HG03558 (cell line): Measurements from ENCODE around the gene CELF1.
A peak's percentile ranks its signal among the peaks of the same experiment; 100 is the strongest.

Experiments
- ATAC-seq: cut with Tn5 transposase; IDR thresholded peaks from one replicate; pipeline ENCODE4 v1.9.1; 2021; ENCODE audit warnings: moderate number of reproducible peaks; ENCODE audit not compliant: unreplicated experiment; ENCODE audit errors: extremely low read depth

CELF1 gene

GRCh38 chr11:47552566-47553405, at the start of gene CELF1:
TSS of gene CELF1 (minus strand) at chr11:47553132. CDS start at chr11:47499523, 53,609 bp downstream.
- ATAC-seq, result peak; percentile 90

- ATAC-seq, result no peak
Measured at GRCh38 chr11:47599902-47600301, 47.0 kb upstream of the CELF1 start.

DNA sequence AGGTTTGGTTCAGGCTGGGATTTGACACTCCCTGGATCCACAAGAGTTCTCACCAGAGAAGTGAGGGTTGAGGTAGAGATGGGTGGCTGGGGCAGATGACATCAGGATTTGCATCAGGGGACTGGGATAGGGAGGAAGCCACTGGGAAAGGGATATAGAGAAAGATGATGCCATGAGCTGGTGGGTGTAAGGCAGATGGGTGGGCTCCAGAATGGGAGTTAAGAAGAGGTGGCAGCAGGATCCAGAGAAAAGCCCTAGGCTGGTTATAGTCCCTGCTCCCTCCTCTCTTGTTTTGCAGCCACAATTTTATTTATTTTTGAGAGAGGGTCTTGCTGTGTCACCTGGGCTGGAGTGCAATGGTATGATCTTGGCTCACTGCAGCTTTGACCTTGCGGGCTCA, 43.0 kb upstream of the CELF1 start:
- ATAC-seq, result no peak

GRCh38 chr11:47595029-47595428, 42.1 kb upstream of the CELF1 start:
- ATAC-seq, result no peak

- no peak for ATAC-seq
Measured at GRCh38 chr11:47593934-47594855, 41.3 kb upstream of the CELF1 start, which contains the start of gene C1QTNF4. TSS of gene C1QTNF4 (minus strand) at chr11:47594411. CDS start at chr11:47590810, 3,601 bp downstream.

DNA sequence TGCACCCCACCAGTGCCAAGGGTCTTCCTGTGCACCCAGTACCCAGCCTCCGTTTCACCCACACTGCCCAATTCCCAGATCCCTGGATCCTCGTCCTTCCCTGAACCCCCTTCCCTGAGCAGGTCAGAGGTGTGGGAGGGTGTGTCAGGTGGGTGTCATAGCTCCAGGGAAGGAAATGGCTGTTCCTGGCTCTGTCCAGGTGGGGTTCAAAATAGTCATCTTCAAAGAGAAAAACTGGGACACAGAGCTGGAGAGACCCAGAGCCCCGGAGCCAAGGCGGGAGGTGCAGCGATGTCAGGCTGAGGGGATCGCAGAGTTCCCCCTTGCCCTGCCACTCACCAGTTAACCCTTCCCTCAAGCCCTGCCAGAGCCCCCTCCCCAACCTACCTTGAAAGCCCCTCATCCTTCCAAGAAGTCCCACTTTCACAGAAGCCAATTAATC, 40.6 kb upstream of the CELF1 start:
- ATAC-seq, result no peak

DNA sequence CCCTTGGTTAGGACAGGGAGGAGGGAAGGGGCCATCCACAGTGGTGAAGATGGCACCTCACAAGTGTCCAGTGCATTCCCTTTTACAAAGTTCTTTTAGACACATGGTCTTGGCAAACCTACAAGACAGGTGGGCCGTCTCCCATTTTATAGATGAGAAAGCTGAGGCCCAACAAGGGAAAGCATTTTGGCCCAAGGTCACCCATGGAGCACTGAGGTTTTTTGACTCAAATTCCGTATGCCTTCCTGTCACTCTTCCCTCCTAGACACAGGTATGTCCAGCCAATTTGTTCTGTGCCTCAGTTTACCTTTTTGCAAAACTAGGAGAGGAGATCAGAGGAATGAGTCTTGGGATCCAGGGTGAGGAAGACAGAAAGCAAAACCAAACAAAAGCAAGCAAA, 40.0 kb upstream of the CELF1 start:
- no peak for ATAC-seq

DNA sequence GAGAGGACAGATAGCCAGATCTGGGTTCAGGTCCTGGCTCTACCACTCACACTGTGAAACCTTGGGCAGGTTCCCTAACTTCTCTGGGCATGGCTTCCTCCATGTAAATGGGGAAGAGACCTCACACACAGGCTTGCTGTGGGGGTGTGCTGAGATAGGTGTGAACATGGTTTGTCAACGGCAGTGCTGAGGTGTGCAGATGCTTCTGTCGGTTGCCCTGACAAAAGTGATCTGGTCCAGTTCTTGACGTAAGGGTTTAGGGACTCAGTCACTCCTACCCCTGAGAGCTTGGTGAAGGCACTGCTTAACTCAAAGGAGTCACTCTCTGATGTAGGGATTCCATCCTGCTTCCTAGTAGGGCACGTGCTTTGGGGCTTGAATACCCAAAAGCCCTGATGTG, 39.3 kb upstream of the CELF1 start:
- ATAC-seq, result no peak

GRCh38 chr11:47591764-47592163, 38.8 kb upstream of the CELF1 start:
- no peak for ATAC-seq

DNA sequence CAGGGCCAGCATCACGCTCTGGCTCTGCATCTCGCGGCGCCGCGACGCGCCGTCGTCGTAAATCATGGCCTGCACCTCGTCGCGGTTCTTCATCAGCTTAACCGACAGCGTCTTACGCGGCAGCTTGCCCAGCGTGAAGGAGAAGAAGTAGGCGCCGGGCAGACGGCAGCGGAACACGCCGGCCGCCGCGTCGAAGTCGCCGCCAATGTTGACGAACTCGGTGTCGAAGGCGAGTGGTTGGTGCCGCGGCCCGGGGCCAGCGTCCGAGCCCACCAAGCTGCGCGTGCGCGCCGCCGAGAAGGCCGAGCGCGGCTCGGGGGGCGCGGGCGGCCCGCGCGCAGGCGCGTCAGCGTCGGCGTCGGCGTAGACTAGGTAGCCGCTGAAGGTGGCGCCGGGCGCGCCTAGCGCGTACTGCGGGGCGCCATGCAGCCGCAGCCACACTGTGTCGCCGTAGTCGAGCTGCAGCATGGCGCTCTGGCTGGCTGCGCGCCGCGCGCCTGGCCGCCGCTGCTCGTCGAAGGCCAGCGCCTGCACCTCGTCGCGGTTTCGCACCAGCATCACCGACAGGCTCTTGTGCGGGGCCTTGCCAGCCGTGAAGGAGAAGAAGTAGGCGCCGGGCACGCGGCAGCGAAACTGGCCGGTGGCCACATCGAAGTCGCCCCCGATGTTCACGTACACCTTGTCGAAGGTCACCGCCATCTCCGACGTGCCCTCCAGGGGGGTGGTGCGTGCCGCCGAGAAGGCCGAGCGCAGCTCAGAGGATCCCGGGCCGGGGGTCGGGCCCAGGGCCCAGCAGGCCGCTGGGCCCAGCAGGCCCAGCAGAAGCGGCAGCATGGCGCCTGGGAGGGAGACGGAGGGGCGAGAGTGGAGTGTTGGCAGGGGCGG, 37.3 kb upstream of the CELF1 start:
- ATAC-seq, result no peak

DNA sequence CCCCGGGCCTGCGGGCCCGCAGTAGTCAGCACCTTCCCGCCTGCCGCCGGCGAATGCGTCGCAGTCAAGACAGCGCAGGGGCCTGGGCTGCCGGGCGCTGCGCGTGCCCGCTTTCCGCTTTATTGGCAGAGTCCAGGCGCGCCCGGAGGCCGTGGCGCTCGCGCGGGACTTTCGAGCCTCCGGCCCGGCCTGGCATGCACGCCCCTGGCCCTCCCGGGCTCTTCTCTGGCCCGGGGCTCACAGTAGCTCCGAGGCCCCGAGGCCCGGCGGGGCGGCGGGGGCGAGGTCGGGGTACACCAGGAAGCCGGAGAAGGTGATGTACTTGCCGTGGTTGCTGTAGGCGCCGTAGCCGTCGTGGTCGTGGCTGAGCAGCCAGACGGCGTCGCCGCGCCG, 36.6 kb upstream of the CELF1 start:
- ATAC-seq, result no peak

DNA sequence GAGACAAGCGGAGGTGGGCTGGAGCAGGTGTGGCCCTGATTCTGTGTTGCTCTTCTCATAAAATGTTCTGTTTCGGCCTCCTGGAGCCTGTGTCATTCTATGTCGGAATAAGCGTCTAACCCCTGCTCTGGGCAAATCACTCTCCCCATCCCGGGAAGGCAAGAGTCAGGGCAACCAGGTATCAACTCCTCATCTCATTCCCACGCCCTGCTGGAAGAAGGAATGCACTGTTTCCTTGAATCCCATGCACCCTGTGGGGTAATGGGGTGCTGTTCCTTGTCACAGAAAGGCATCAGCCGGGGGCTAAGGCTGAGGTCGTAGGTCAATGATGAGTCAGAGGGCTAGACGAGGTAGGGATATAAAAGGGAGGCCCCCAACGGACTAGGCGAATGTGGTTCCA, 36.2 kb upstream of the CELF1 start:
- no peak for ATAC-seq

GRCh38 chr11:47587723-47588326, 34.9 kb upstream of the CELF1 start:
- no peak for ATAC-seq

GRCh38 chr11:47587039-47587716, 34.2 kb upstream of the CELF1 start:
- no peak for ATAC-seq

DNA sequence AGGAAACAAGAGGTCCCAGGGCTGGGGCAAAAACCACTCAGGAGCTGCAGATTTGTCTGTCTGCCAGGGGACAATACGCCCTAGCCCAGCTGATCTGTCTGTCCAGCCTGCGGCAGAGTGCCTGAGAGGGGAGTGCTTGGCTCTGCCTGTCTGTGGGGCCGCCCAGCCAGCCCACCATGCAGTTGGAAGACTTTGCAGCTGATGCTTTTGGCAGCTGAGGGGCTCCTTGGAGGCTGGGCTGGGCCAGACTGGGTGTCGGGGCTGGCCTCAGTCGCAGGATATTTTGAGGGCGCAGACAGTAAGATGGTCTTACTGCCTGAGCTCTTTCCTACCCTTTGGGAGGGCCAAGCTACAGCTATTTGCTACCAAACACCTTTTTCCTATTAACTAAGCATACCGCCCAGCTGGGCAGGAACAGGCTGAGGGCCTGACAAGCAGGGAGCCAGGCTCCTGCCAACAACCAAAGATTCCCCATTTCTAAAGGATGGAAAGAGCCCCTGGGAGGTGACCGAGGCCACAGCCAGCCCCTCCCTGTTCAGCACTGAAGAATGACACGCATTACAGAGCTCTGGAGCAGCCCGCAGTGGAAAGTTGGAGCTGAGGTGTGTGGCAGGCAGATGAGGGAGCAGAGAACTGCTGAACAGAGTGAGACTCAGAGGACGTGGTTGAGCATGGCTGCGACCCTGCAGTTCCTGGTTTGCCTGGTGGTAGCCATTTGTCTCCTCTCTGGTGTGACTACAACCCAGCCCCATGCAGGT, 33.3 kb upstream of the CELF1 start, which contains the start of gene FAM180B:
FAM180B (plus strand) TSS at position 581 of the 758 bp plus-strand sequence; CDS start at position 672, 91 bp downstream.
- ATAC-seq, result no peak

DNA sequence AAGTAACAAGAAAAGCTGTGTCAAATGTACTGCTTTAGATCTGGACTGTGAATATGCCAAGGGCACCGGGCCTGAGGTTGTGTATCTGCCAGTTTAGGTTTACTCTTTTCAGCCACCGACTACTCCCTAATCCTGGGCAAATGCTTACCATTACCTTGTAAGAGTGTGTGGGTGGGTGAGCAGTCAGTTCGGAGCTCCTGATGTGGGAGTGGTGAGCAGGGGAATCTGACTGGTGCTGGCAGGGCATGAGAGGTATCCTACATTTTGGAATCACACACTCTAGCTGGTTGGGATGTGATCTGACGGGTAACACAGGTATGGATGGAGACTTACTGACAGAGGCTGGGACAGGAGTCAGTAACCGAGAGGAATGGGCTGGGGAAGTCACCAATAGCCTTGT, 30.9 kb upstream of the CELF1 start:
- ATAC-seq, result no peak

DNA sequence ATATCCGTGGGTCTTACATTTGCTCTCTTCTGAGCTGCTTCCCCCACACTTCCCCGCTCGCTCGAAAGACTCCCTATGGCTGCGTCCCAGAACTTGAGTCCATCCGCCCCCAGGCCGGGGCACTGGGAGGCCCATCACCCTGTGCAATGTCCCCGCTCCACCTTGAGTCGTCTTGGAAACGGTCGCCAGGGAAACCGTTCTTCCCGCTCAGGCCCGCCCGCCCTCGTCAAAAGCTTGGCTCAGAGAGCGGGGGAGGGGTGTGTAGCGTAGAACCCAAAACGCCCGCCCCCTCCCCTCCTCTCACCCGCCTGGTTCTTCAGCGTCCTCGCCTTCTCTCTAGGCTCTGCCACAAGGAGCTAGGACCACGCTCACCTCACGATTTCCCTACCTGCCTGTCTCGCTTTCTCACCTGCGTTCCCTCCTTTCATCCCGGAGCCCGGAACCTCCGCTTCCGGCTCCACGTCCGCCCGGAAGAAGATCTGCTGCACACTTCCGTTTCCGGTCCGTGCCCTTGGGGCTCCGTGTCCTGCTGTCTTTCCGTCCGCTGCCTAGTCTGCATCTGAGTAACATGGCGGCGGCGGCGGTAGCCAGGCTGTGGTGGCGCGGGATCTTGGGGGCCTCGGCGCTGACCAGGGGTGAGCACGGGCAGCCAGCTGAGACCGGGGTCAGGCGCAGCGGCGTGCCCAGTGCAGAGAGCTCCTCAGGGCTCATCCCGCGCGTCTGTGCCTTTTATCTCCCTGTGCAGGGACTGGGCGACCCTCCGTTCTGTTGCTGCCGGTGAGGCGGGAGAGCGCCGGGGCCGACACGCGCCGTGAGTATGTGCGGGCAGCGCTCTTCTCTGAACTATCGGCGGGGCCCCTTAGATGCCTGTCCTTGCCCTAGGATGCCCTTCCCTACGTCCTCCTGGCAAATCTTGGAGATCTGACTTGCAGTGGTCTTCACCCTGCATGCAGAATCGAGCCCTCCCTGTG, 25.9 kb upstream of the CELF1 start, which contains the start of the genes KBTBD4 and NDUFS3:
KBTBD4 (minus strand) TSS at position 447 of the 971 bp plus-strand sequence; CDS start at position 428, 19 bp downstream.
NDUFS3 (plus strand) TSS at position 551 of the 971 bp plus-strand sequence; CDS start at position 569, 18 bp downstream.
- ATAC-seq, result peak; percentile 73
